ENCODE results near the gene CRYL1. TPM values are rescaled to one million over a fixed set of nuclear protein-coding genes. Genes with fewer than 3 reads are reported as not detected.

The CRYL1 gene
- total RNA-seq, 1 experiment from 2014 or later: 13.4 TPM

- Histone ChIP-seq H3K4me3 (ENCODE audit: low read depth in 2 of 2, low read length in 2 of 2) (no peak overlapping the region), H3K36me3 (ENCODE audit: control insufficient read depth, insufficient read depth, low read length) (no peaks in the 10 kb centered on the region), H3K27ac (ENCODE audit: low read length) (no peak overlapping the region), H3K4me1 (ENCODE audit: control insufficient read depth, insufficient read depth, low read length) (no peaks in the 10 kb centered on the region), H3K9me3 (ENCODE audit: control insufficient read depth, insufficient read depth, low read depth, low read length) (no peaks in the 10 kb centered on the region), H3K27me3 (ENCODE audit: control insufficient read depth, insufficient read depth, low read length) (no peaks in the 10 kb centered on the region)
- POLR2A ChIA-PET: no interaction called here
- in situ Hi-C loops (cut with HindIII; ENCODE audit: low pct_unique_long_range_greater_than_20kb, low sequenced_read_pairs) (no loop called here), intact Hi-C loops (cut with micrococcal nuclease; ENCODE audit: unreplicated experiment) (loop anchor here (10.0 kb wide), 2 partner anchors 283 to 343 kb away; partner anchors contain the start of gene EEF1AKMT1)
- no peak for DNase-seq (ENCODE audit: low read depth, low spot score)
- no peak for ATAC-seq
- TF ChIP-seq REST (IDR thresholded peaks at IDR 0.05; ENCODE audit: insufficient read depth in 1 of 2, low read depth in 2 of 2, low read length in 1 of 2) (no peak), SIN3A (IDR thresholded peaks at IDR 0.05; ENCODE audit: borderline replicate concordance, insufficient read depth, low read depth, low read length) (no peak), CTCF (IDR thresholded peaks at IDR 0.05) (no peak), TCF7L2 (IDR thresholded peaks at IDR 0.05; ENCODE audit: low read depth, low read length) (no peak), POLR2AphosphoS5 (IDR thresholded peaks at IDR 0.05; ENCODE audit: low read depth, low read length) (no peak)
- CTCF ChIA-PET: no interaction called here
- BruUV-seq (replicated peaks): no TSS peak
These were observed 33.7 kb downstream of the CRYL1 start for GRCh38 chr13:20491926-20492435.

- Histone ChIP-seq H3K4me3 (ENCODE audit: low read depth in 2 of 2, low read length in 2 of 2) (no peak overlapping the region), H3K27ac (ENCODE audit: low read length) (peak overlapping the region; percentile 29; the same call in 1 of the 2 replicates), H3K36me3 (ENCODE audit: control insufficient read depth, insufficient read depth, low read length) (no peaks in the 10 kb centered on the region), H3K9me3 (ENCODE audit: control insufficient read depth, insufficient read depth, low read depth, low read length) (no peaks in the 10 kb centered on the region), H3K27me3 (ENCODE audit: control insufficient read depth, insufficient read depth, low read length) (no peaks in the 10 kb centered on the region), H3K4me1 (ENCODE audit: control insufficient read depth, insufficient read depth, low read length) (no peaks in the 10 kb centered on the region)
- DNase-seq (ENCODE audit: low read depth, low spot score): peak; percentile 39
- CTCF ChIA-PET: interaction anchor here (0.7 kb wide), 1 partner anchor 292 kb away, joined by 3 read pairs; no protein-coding TSS in a partner anchor
- intact Hi-C loops (cut with micrococcal nuclease; ENCODE audit: unreplicated experiment) (loop anchor here (1.0 to 2.0 kb wide), 2 partner anchors 293 to 307 kb away; no protein-coding TSS in a partner anchor), in situ Hi-C loops (cut with HindIII; ENCODE audit: low pct_unique_long_range_greater_than_20kb, low sequenced_read_pairs) (no loop called here)
- BruUV-seq (replicated peaks): no TSS peak
- ATAC-seq: peak; percentile 98
- POLR2A ChIA-PET: no interaction called here
- TF ChIP-seq SIN3A (IDR thresholded peaks at IDR 0.05; ENCODE audit: borderline replicate concordance, insufficient read depth, low read depth, low read length) (no peak), REST (IDR thresholded peaks at IDR 0.05; ENCODE audit: insufficient read depth in 1 of 2, low read depth in 2 of 2, low read length in 1 of 2) (no peak), CTCF (IDR thresholded peaks at IDR 0.05) (peak; percentile 84), POLR2AphosphoS5 (IDR thresholded peaks at IDR 0.05; ENCODE audit: low read depth, low read length) (no peak), TCF7L2 (IDR thresholded peaks at IDR 0.05; ENCODE audit: low read depth, low read length) (no peak)
These were observed 36.4 kb downstream of the CRYL1 start for GRCh38 chr13:20489185-20489820.

Data from Panc1 (cell line).